ENCODE data around the gene SLC9A6.
"Not testable (repeated sequence)": the region's sequence is repeated elsewhere in the genome, so short reads cannot be mapped to it uniquely, and the experiment has no call there.

Gene SLC9A6

DNA sequence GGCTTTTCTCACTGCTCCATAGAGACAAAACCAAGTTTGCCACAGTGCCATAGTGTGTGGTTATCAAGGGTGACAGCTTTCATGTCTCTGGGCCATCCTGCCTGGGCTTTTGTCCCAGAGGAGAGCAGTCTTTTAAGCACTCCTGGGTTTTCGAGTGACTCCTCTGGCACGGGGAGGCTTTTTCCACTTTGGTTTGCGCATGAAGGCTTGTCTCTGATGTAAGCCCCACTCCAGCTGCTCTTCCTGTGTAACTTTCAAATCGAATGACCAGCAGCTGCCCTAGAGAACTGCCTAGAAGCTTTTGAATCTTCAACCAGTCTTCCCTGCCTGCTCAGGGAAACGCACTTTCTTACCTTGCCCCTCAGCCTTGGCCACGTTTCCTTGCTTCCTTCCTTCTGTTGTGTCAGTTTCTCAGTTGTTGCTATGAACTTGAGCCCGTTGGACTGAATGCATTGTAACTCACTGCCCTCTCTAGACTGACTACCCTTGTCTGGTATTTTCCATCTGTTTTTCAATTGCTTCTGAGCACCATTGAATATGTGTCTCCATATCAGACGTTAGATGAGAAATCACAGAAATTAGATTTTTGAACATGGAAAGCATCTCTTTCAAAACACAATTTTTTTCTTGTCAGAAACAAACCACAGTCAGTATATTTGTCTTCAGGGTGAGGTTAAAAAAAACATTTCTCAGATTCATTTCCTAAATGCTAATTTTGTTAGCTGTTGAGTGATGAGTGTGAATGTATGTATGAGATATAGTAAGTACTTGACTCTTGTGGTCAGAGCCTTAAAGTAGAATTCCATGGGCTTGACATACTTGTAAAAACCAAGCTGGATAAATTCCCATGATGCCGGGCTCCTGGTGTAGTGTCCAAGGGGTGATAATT lies 45.3 kb downstream of the SLC9A6 start:
- DNase-seq: no peak

GRCh38 chrX:136031626-136032025 lies 46.4 kb downstream of the SLC9A6 start:
- no peak for DNase-seq

DNA sequence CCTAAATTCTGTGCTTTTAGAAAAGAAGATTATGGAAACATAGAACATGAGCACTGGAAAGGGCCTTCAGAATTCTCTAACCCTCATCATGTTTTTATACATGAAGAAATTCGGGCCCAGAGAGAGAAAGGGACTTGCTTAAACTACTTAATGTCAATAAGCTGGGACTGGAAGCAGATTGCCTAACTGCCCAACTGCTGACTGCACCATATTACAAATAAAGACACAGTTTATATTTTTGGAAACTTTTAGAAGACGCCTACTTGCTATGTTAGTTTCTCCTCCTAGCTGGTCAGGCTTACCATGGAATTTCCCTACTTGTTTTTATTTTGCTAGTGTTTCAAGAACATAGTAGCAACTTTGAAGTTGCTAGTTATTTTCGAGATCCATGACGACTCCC lies 47.1 kb downstream of the SLC9A6 start:
- DNase-seq: no peak

DNA sequence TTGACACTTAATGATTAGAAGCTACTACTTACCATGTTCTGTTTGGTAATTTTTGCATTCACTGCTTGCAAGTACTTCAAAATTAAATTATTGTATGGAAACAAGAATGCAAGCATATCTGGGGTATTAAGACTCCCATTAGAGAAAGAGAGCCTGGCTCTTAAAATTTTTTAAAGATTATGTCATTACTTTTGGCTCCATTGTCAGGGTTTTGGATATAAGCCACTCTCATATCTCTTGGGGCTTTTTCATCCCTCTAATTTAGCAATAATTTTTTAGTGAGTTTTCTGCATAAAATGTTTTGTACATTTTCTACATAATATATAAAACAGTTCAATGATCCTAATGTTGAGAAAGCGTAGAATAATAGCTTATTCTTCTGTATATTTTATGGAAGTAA lies 49.4 kb downstream of the SLC9A6 start:
- no peak for DNase-seq

GRCh38 chrX:136035663-136036062 lies 50.4 kb downstream of the SLC9A6 start:
- DNase-seq: no peak

- DNase-seq: no peak
Observed at GRCh38 chrX:136039485-136039884, 54.2 kb downstream of the SLC9A6 start.

GRCh38 chrX:136039968-136040367 lies 54.7 kb downstream of the SLC9A6 start:
- no peak for DNase-seq

DNA sequence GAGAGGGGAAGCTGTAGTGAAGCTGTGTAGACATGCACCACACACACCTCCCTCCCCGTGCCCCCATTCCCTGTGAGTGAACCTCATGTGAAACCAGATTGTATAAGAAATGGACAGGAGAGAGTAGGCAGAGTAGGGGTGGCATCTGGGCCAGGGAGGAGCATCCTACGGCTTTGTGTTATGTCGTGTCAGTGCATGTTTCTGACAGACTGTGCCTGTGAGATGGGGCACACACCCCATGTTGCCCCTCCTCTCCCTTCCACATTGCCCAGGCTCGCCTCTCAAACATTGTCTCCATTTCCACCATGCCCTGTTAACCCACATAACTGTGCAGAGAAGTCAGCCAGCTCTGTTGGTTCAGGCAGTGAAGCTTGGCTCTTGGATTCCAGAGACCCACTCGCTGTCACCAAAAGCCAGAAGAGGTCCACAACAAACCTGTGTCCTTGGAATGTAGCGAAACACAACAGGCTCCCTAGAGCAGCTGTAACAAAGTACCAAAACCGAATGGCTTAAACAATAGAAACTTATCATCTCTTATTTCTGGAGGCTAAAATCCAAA lies 56.1 kb downstream of the SLC9A6 start:
- no peak for DNase-seq

DNA sequence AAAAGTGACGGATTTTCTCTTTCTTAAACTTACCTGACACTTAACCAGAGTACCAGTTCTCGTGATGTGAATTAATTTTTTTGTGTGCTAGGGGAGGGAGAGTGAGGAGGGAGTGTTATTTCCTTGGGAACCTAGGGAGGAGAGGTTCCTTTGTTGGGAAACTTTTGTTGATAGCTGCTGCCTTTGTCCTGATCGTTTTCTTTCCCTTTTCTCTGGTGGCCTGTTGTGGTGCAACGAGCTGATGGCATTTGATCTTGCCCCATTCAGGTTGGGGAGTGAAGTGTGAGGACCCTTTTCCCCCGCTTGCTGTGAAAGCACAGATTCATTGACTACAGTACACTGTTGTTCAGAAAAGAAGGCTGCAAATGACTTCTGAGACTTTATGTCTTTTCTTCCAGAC lies 59.8 kb downstream of the SLC9A6 start:
- no peak for DNase-seq

DNA sequence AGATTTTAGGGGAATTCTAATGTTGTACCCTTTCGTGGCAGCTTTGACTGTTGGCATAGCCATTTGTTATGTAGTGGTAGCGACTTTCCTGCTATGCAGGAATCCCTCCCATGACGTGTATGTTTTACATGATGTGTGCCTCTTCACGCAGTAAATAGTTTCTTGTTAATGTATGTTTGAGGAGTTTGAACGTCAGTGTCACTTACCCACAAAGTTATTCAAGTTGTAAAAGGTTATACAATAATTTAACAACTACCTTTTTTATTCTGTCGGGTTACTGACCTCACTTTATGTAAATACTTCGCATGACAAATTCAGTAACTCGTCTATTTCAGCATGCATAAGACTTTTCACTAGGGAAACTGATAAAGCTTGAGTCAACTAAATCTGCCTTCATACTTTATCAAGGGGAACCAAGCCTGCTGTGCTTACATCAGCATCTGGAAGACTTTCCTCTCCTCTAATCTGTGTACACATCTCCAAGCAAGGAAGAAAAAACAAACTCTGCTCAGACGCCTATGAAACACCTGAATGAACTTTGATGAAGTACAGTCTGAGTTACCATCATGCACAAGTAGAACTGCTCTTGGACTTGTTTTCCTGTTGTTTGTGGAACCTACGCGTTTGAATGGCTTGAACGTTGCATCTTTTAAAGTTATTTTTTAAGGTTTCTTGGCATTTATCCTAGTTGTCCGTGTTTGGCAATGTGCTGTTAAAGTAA lies 61.2 kb downstream of the SLC9A6 start:
- DNase-seq: no peak

GRCh38 chrX:136047016-136047642 lies 61.9 kb downstream of the SLC9A6 start:
- no peak for DNase-seq

- no peak for DNase-seq
Observed at GRCh38 chrX:136047969-136048368, 62.7 kb downstream of the SLC9A6 start.

DNA sequence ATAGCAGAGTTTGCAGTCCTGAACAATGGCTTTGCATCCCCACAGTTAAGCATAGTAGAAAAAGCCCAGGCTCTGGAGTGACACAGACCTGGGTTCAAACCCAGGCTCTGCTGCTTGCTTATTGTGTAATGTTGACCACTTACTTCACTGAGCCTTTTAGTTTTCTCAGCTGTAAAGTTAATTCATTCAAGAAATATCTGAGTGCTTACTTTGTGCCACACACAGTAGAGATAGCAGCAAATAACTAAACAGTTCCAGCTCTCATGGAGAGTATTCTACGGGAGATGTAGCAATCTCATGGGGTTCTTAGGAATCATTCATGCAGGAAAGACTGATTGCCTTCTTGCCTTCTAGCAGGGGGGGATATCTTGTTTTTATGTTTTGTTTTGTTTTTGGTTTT lies 63.2 kb downstream of the SLC9A6 start:
- no peak for DNase-seq

GRCh38 chrX:136049608-136050007 lies 64.4 kb downstream of the SLC9A6 start:
- DNase-seq: no peak

DNA sequence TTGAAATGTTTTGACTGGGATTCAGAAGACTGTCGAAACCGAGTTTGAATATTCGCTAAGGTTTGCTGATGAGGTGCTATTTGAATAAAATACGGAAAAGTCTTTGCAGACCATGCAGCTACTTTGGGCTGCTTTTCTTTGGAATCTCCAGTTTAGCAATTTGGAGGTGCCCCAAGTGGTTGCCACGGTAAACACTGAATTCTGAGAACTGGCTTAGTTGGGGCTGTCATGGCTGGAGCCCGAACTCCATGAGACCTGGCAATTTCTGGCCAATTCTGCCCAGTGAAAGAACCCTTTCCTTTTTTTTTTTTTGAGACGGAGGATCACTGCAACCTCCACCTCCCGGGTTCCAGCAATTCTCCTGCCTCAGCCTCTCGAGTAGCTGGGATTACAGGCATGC lies 65.6 kb downstream of the SLC9A6 start:
- not testable (repeated sequence) for DNase-seq

GRCh38 chrX:136051611-136052010 lies 66.4 kb downstream of the SLC9A6 start:
- no peak for DNase-seq

DNA sequence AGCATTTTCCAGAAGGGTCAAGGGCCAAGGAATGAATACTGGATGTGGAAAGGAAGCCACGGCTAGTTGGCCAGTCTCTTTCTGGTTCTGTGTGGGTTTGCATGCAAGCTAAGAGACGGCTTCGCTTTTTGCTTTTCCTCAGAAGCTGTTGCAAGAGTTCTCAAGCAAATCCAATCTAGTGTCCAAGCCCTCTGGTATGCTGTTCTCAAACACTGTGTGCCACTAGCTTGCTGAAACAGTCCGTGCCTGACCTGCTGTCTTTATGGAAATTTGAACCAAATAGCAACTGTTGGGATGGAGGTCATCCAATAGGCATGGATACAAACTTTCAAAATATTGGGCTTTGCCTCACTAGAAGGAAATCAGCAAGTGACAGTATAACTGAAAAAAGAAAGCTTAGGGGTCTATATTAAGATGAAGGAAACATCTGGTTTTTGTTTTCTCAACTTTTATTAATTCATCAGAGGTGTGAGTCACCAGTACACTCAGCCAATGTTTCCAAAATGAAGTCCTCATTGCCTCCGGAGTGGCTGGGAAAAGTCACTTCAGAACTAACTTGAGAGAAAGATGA lies 70.5 kb downstream of the SLC9A6 start:
- no peak for DNase-seq

DNA sequence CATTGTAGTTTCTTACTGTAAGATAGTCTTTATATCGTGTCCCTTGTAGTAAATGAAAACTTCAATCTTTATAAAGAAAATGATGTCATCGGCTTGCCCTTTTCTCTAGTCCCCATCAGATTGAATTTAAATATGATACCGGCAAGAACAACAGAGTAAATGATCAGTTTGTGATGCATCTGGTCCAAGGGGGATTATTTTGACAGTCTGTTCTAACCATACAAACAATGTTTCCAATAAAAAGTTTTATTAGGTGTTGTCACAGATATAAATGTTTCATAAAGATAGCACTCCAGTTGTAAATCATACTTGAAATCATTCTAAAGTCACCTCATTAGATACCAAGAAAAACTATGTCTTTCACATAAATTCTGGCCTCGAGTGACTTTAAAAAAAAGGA lies 72.3 kb downstream of the SLC9A6 start:
- no peak for DNase-seq

GRCh38 chrX:136059350-136059749 lies 74.1 kb downstream of the SLC9A6 start:
- no peak for DNase-seq

- DNase-seq: no peak
Observed at GRCh38 chrX:136061286-136061685, 76.1 kb downstream of the SLC9A6 start.

DNA sequence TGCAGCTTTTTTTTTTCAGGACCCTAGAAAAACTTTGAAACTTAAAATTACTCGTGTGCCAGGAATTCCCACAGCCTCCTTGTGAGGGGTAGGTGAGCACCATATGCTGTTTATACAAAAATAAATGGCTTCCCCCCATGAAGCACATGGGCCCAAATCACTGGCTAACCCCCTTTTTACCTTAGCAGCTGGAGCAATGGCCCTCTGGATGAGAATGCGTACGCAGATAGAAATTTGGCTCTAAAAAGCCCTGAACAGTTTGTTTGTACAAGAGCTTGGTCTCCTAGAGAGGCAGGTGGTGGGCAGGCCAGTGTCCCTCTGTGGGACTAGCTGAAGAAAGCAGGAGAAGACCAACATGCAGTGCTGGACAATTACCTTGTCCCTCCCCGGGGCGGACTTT lies 76.5 kb downstream of the SLC9A6 start:
- no peak for DNase-seq

DNA sequence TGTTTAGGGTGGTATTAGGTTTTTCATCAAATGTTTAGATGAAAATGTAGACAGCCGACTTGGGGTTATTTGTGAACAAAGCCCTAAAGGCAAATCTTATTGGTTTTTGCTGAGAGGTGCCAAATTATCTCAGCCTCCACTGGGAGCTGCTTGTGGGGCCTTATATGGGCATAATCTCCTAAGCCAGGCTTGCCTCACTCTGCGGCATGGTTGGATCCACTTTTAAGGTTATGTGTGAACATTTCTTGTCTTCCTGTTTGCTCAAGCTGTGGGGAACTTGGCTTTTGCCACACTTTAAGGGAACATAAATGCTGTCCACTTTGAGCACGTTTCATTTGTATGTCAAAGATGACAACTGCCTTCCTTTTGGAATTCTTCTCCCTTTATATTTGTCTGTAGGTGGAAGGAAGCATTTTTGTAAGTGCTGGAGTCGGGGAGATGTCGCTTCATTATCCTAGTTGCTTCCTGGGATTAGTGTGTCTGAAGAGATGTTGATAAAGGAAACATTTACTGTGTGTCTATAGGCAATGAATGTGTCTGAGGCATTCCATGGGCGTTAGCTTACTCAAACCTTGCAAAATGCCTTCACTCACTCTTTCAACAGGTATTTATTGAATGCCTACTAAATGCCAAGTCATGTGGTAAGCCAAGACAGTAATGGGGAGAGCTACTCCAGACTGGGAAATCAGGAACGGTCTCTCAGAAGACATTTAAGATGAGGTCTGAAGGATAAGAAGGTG lies 78.3 kb downstream of the SLC9A6 start:
- no peak for DNase-seq

DNA sequence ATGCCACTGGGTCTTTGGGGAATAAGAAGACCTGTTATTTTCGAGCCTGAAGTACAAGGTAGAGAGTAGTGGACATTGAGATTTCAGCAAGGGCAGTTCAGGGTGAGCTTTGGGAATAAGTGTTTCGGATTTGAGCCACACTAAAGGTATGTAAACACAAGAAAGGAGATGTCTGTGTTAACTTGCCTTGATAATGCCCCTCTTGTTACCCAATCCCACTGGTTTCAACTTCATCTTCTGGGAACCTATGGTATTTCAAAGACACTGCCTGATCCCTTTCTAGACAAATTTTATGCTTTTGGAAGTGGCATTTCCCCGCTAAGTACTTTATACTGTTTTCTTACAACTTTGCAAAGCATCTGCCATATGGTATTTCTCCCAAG lies 79.4 kb downstream of the SLC9A6 start:
- DNase-seq: no peak
